Body of pancreas (tissue), 4 donors: ENCODE results near the gene MARS1.

Experiments
- POLR2A ChIP-seq, 3 donors: fragments of 450-650 bp; IDR thresholded peaks; one replicate each; pipeline ENCODE4 v1.6.1; 2016; ENCODE audit warnings: antibody characterized with exemption in 3 of 3, mild to moderate bottlenecking in 2 of 3
- TF ChIP-seq, protein P1 (sequence below), 7 experiments: fragments of 450-650 bp in 4 of 7; fragments of 200-600 bp in 3 of 7; sonication (generic) in 3 of 7; IDR thresholded peaks; one replicate each; pipeline ENCODE4 v1.5.1; 2016 to 2019; ENCODE audit warnings: antibody characterized with exemption in 7 of 7

DNA sequence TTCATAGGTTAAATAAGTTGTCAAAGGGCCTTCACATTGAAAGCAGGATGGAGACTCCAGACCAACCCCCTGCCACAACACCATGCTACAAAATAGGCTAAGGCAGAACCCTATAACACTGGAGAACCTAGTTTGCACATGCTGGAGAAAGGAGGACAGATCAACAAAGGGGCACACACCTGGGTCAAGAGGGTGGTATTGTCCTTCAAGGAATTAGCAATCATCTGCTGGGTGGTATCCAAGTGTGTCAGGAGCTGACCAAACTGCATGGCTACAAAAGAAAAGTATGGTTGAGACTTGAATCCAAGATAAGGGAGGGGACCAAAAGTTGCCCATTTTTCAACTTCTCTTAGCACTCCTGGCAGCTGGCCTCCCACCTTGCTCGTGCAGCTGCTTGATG lies 44.0 kb downstream of the MARS1 start:
- TF ChIP-seq, protein P1, sequence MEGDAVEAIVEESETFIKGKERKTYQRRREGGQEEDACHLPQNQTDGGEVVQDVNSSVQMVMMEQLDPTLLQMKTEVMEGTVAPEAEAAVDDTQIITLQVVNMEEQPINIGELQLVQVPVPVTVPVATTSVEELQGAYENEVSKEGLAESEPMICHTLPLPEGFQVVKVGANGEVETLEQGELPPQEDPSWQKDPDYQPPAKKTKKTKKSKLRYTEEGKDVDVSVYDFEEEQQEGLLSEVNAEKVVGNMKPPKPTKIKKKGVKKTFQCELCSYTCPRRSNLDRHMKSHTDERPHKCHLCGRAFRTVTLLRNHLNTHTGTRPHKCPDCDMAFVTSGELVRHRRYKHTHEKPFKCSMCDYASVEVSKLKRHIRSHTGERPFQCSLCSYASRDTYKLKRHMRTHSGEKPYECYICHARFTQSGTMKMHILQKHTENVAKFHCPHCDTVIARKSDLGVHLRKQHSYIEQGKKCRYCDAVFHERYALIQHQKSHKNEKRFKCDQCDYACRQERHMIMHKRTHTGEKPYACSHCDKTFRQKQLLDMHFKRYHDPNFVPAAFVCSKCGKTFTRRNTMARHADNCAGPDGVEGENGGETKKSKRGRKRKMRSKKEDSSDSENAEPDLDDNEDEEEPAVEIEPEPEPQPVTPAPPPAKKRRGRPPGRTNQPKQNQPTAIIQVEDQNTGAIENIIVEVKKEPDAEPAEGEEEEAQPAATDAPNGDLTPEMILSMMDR (IDR thresholded peaks at IDR 0.05) = no peak
- TF ChIP-seq POLR2A (IDR thresholded peaks at IDR 0.05) = no peak
